Subcutaneous adipose tissue (tissue), 4 donors: ENCODE data around the gene MICAL2. TPM values are rescaled to one million over a fixed set of nuclear protein-coding genes. Genes with fewer than 3 reads are reported as not detected.

Experiments
- total RNA-seq, 4 donors: library from RNA; depleted of rRNA; stranded (reverse); fragments of >200 nt; gene quantifications; one replicate each; pipeline ENCODE4 v1.1.0, GENCODE V29; 2016
- TF ChIP-seq, protein P1 (sequence below): fragments of 450-650 bp; IDR thresholded peaks from one replicate; pipeline ENCODE4 v1.5.1; 2016; ENCODE audit warnings: low read depth, mild to moderate bottlenecking, control low read depth, antibody characterized with exemption, moderate library complexity

Gene MICAL2
- total RNA-seq, 4 donors from 2014 or later = 11.4 to 28.4 (median 24.8) TPM

DNA sequence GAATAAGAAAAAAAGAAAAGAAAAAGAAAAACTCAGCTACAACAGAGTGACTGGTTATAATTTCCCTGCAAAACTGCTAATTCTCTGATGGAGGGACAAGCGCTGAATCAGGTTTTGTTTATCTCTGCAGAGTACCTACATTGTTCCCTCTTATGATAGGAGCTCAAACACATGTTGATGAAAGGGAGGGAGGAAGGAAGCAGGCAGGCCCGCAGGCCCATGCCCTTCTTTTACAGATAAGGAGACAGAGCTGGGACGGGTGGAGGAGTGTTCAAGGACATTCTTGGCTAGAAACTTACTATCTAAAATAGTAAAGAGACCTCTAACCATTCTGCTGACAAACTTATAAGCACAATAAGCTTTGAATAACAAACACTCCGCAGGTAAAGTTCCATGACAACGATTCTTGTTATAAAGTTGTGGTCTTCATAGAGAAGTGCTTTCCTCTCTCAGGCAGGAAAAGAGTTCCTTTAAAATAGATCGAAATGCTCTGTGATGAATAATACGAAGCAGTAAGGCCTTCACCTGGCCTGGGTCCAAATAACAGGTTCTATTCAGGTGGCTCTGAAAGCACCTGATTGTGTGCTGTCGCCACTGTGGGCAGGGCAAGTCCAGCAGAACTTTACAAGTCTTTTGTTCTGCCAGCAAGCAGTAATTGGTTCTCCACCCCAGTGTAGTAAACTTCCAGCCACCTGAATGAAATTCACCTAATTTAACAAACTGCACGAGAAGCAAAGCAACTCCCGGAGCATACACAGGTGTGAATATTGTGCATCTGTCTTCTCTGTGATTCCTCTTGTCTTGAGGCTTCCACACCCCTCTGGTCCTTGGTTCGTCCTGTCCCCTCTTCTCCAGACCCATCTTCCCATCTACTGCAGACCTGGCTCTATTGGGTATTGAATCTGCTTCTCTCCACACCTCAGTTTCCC lies 15.3 kb upstream of the MICAL2 start:
- TF ChIP-seq, protein P1, sequence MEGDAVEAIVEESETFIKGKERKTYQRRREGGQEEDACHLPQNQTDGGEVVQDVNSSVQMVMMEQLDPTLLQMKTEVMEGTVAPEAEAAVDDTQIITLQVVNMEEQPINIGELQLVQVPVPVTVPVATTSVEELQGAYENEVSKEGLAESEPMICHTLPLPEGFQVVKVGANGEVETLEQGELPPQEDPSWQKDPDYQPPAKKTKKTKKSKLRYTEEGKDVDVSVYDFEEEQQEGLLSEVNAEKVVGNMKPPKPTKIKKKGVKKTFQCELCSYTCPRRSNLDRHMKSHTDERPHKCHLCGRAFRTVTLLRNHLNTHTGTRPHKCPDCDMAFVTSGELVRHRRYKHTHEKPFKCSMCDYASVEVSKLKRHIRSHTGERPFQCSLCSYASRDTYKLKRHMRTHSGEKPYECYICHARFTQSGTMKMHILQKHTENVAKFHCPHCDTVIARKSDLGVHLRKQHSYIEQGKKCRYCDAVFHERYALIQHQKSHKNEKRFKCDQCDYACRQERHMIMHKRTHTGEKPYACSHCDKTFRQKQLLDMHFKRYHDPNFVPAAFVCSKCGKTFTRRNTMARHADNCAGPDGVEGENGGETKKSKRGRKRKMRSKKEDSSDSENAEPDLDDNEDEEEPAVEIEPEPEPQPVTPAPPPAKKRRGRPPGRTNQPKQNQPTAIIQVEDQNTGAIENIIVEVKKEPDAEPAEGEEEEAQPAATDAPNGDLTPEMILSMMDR = no peak

DNA sequence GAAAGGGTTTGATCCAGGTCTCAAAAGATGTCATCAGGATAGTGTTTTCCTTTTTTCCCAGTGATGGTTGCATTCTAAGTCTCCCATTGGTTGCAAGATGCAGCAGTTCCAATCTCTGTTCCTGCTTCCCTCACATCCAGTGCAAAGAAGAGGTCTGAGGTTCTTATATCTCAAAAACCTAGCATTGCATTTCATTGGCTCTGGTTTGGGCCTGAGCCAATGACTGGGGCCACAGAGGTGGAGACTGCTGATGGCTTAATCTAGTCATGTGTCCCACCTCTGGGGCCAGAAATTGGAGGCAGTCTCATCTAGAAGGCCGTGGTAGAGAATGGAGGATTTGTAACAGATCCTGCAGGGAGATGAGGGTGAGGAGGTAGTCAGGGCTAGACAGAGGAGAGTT lies 13.2 kb upstream of the MICAL2 start:
- TF ChIP-seq, protein P1 = no peak

- TF ChIP-seq, protein P1 = no peak
Measured at GRCh38 chr11:12098601-12099000, 11.8 kb upstream of the MICAL2 start.

- TF ChIP-seq, protein P1 = no peak
Measured at GRCh38 chr11:12099132-12099873, 11.1 kb upstream of the MICAL2 start.

- TF ChIP-seq, protein P1 = no peak
Measured at GRCh38 chr11:12100429-12100828, 10.0 kb upstream of the MICAL2 start.

DNA sequence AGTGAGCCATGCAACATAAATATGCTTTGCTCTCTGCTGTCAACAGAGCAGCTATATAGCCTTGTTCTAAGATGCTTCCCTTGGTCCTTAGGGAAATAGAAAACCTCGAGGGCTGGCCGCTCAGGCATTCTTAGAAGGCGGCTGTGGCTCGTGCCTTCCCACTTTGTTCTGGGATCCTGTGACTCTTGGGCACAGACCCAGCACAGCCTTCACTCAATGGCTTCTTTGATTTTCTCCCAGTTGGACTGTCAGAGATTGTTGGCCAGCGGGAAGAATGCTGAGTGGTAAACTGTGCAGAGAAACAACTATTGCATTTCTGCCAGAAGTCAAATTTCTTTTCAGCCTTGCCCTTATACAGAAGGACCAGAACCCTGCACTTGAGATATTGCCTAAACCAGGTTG lies 9.5 kb upstream of the MICAL2 start:
- TF ChIP-seq, protein P1 = no peak

GRCh38 chr11:12101318-12101717 lies 9.1 kb upstream of the MICAL2 start:
- TF ChIP-seq, protein P1 = no peak
